Stimulated activated CD4-positive, alpha-beta T cell treated with anti-CD3 and anti-CD28 coated beads, Interleukin-4, amount 100 ng/mL, for 4 hours (primary cell): ENCODE measurements around the gene FITM2.

Experiments
- DNase-seq, 2 experiments: peaks; one replicate each; pipeline ENCODE4 v3.0.0-alpha.2; 2020

Gene FITM2

DNA sequence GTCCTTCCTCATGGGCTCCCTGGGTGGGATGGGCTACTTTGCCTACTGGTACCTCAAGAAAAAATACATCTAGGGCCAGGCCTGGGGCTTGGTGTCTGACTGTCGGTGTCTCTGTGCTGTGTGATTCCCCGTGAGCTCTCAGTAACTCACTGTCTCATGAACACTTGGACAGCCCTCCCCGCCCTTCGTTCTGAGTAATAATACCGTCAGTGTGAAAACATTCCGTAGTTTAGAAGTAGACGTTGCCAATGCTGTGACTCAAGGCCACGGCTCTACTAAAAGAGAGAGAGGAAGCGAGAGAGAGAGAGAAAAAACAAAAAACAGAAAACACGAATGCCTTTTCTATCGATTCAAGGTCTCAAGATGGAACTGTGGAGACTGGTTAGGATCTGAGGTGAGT is 31.8 kb downstream of the FITM2 start:
- DNase-seq, result no peak

DNA sequence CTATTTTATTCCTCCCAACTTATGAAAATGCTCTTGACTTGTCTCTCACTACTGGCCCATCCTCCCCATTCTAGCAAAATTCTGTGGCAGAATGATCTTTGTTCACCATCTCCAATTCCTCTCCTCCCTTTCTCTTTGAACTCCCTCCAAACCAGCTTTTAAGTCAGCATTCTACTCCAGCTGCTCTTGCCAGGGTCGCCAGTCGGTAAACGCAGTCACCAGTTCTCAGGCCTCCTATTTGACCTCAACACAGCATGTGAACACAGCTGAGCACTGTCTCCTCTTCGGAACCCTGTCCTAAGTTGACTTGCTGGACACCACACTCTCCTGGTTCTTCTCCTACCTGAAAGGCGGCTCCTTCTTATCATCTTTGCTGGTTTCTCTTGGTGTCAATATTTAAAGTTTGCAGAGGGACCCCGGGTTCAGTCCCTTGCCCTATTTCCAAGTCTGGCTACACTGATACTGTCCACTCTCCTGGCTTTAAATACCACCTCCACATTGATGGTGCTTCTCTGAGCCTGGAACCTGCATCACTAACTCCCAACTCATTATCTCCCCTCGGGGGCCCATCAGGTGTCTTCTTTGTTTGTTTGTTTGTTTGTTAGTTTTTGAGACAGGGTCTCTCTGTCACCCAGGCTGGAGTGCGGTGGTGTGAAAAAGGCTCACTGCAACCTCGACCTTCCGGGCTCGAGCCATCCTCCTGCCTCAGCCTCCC is 36.5 kb downstream of the FITM2 start:
- DNase-seq, result no peak

DNA sequence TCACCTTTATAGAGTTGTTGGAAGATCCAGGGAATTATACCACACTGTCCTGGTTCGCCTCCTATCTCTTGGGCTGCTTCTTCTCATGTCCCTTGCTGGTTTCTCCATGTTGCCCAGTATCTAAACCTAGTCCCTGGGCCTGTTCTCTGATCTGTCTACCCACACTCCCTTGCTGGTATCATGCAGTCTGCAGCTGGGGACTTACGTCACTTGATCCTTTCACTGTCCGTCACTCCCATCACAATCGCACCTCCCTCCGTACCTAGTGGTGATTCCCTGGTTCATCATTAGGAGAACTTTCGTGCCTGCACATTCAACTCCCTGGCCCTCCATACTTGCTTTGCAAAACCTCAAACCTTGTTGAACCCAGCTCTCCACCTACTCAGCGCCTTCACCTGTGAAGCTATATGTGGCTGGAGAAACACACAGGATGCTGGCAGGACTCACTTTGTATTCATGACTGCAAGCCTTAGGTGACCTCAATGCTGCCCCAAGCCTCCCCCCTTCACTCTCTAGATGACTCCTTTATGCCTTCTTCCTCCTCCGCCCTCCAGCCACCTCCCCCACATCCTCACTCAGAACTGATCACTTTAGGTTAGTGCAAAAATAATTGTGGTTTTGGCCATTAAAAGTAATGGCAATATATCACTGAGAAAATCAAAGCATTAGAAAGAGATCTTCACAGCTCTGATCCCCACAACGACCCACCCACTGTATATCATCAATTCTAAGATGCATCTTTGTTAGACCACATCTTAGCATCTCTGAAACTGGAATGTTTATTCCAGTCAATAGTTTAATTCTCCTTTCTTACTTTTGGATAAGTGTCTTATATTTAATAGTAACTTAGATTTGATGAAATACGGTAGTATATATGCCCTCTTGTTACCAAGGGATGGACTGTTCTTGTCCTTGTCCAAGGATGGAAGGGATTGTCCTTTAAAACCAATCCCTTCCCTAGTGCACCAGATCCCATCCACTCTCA is 37.5 kb downstream of the FITM2 start:
- DNase-seq, result no peak

DNA sequence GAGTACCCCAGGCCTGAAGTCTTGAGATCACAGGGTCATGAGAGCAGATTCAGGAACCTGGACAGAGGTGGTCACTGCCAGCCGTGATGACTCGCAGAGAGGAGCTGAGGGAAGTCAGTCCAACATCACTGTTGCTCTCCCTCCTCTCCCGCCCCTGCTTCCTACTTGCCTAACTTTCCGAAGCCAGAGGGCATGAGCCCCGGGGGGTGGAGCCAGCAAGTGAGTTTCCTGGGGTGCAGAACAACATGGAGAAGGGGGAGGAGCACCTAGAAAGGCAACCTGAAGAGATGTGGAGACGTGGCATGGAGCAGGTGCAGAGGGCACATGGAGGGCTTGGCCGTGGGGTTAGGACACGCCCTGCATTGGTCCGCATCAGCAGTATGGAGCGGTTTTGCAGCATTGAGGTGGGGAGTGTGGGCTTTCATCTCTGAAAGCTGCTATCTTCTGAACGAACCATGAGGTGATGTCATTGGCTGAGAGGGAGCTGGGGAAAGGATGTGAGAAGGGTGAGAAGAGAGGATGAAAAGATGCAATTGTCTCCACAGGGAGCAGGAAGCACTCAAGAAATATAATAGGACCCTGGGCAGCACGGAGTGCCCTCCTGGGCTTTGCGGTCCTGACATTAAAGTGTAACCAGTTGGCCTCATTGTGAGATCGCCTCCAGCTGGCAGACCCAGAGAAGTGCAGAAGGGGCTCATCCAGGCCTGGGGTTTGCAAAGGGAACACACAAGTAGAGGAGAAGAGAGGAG is 38.9 kb downstream of the FITM2 start:
- no peak for DNase-seq

DNA sequence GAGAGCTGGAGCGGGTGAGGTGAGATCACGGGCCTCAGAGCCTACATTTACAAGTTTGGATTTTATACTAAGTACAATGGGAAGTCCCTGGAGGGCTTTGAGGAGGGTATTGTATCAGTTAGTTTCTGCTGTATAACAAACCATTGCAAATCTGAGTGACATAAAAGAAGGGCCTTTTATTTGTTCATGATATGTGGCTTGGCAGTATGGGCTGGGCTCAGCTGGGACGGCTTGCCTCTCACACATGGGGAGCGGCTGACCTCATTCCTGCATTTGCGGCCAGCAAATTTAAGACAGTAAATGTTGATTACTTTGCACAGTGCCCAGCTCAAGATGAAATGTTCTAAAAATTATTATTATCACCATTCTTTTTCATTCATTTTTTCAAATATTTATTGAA is 42.2 kb downstream of the FITM2 start:
- DNase-seq, result no peak

DNA sequence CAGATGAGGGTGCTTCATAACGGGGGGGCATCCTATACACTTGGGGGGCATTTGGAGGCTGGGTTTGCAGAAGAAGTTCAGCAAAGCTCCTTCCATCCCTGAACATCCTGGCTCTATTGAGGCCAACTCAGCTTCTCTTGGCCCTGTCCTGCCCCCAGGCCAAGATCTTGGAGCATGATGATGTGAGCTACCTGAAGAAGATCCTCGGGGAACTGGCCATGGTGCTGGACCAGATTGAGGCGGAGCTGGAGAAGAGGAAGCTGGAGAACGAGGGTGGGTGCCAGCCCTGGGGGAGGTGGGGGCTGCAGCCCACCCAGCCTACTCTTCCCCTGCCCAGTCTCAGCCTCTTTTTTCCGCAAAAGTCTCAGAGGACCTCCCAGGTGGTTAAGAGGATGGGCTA is 46.7 kb downstream of the FITM2 start:
- no peak for DNase-seq

DNA sequence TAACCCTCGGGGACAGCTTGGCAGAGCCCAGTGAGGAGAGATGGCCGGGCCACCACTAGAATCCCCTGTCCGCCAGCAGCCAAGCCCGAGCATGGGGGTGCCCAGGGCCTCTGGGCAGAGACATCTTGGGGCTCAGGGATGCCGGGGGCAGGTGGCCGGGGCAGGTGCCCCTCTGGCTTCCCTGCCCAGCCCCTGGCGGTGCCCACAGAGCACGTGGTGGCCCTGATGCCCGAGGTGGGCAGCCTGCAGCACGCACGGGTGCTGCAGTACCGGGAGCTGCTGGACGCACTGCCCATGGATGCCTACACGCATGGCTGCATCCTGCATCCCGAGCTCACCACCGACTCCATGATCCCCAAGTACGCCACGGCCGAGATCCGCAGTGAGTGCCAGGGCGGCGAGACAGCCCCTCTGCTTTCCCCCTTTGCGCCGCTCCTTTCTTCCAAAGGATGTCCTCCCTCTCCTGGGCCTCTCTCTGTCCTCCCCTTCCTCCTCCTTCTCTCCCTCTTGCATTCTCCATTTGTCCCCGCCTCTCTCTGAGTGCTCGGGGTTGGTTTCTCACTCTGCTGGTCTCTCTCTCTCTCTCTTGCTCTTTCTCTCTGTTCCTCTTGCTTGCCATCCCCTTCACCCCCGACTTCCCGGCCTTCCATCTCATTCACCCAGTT is 52.6 kb downstream of the FITM2 start:
- no peak for DNase-seq

DNA sequence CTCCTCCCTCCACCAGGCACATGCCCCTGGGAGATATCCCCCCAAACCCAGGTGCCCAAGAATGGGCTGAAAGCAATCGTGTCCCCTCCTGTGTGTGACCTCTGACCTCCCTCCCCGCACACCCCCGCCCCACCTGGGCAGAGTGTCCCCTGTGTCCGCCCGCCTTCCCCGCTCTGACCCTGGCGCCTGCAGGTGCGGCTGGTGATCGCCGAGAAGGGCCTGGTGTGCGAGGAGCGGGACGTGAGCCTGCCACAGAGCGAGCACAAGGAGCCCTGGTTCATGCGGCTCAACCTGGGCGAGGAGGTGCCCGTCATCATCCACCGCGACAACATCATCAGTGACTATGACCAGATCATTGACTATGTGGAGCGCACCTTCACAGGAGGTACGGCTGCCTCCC is 54.0 kb downstream of the FITM2 start:
- DNase-seq, result no peak

DNA sequence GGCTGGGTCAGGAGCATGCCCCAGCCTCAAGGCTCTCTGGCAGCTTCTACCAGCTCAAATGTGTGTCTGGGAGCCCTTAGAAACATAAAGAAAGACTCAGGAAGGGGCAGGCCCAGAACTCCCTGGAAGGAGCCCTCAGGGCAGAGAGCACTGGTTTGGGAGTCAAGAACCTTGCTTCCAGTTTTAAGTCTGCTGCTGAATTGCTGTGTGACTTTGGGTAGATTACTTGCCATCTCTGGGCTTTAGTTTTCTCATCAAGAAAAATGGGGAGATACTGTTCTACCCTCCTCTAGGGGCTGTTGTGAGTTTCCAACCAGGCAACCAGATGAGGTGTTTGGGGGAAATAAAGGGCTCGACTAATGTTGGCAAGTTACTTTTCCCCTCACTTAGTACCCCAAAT is 55.1 kb downstream of the FITM2 start:
- DNase-seq, result no peak

DNA sequence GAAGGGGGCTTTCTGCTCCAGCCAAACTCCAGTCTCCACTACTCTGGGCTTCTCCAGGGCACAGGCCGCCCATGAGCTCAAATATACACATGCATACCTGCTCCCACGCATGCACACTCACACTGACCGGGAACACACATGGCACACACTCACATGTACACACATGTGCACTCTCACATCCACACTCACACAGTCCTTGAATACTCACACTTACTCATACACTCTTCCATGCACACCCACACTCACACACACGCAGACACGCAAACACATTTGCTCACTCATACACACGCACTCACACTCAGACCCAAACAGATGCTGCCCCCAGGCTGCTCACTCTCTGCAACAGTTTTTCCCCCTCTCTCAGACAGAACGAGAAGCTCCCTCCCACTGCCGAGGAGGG is 56.9 kb downstream of the FITM2 start:
- no peak for DNase-seq

DNA sequence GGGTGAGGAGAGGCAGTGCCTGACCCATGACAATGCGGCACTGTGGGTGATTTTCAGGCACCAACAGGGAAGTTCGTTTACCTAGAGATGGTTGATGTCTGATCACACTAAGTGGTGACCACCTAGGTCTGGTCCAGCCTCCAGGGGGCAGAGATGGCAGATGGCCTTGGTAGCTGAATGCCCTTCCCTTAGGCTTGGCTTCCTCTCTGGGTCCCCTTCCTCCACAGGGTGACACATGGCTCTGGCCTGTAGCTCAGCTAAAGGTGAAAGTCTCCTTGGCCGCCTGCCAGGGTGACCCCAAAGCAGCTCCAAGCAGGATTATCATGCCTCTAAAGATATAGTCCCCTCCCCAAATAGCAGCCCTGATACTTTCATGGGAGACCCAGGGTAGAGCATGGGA is 57.5 kb downstream of the FITM2 start:
- no peak for DNase-seq
